NCI-H146 (cell line): Measurements from ENCODE around the gene AATK.

Experiments
- DNase-seq: peaks from one replicate; lab custom pipeline; 2025; lab: John Stamatoyannopoulos, UW

The AATK gene

DNA sequence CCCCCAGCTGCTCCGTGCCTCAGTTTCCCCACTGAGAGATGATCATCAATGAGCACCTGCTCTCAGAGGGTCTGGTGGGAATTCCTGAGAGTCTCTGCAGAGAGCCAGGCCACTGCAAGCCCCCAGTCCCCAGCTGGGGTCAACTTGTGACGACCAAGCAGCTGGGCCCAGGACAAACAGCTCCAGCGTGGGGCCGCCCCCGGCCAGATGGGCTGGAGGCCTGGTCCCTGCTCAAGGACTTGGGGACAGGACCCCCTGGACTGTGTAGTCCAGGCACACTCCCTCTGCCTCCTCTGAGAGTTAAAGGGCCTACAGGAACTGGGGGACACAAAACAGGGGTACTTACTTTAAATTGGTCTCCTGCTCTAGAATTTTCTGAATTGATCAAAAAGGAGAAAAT lies 16.6 kb upstream of the AATK start:
- no peak for DNase-seq

DNA sequence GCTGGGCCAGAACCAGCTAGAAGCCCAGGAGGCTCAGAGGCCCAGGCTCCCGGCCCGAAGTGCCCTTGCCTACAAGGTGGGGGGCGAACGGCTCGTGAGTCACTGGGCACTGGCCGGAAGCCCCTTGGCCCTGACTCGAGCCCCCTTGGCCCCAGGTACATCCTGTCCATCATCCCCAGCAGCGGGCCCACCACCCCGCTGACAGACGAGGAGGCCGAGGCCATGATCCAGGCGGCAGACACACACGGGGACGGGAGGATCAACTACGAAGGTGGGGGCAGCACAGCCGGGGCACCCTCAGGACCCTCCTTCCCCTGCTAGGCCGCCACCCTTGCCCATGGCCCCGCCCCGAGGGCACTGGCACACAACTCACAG lies 15.8 kb upstream of the AATK start:
- DNase-seq = no peak

DNA sequence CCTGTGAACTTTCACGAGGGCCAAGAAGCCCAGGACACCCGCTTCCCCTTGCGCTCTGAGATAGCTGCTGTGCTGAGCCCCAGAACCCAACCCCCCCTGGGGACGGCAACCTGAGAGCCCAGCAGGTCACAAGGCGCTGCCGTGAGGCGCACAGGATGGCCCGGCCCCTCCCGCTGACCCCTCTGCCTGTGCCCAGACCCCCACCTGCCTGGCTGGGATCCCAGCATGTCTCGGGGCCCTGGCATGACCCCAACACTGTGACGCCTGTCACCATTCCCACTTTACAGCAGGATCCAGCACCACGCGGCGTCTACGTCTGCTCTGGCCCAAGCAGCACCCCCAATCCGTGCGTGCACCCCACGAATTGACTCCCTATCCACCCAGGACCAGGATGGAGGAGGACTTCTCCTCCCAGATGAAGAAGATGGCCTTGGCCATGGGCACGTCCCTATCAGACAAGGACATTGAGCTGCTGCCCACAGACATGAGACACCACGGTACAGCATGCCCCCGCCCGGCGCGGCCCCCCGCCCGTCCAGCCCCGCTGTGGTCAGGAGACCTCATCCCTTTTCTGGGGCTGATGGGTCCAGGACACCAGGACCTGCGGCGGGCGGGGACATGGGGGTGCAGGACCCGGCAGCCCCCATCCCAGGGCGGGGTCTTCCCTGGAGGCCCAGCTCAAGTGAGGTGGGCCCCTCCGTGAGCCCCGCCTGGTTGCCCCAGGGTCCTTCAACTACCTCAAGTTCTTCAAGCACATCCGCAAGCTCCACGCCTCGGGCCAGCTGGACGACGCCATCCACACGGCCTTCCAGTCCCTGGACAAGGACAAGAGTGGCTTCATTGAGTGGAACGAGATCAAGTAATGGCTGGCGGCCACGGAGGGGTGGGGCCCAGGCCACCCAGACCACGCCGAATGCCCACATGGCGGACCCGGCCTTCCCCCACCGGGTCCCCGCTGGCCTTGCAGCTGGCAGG lies 15.1 kb upstream of the AATK start:
- DNase-seq = no peak

DNA sequence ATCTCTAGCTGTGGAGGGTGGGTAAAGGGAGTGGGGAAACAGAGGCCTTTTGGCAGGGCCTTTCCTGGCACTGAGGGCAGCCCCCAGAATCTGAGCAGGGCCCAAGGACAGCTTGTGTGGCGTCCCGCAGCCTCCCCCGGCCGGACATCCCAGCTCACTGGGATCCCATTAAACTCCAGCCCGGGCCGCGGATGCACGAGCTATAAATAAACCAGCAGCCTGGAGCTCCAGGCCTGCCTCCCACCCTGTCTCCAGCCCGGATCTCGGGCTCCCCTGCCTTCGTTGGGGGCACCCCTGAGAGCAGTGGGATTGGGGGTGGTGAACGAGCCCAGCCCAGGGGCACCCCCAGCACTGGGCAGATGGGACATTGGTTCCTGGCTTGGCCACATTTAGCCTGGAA lies 13.8 kb upstream of the AATK start:
- DNase-seq = no peak

DNA sequence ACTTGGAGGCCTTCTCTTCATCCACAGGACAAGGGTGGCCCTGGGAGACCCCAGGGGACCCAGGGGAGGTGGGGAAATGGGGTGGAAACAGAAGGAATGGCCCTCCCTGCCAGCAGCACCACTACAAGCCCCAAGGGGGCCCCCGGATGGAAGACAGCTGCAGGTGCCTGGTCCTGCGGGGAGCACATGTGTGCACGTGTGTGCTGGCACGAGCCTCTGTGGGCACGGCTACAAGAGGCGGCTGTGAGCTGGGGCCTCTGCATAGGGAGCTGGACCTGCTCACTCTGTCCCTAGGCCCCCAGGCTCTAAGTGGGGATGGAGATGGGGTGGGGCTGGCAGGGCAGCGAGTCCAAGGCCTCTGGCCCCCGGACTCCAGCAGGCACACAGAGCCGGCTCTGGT lies 13.2 kb upstream of the AATK start:
- no peak for DNase-seq

DNA sequence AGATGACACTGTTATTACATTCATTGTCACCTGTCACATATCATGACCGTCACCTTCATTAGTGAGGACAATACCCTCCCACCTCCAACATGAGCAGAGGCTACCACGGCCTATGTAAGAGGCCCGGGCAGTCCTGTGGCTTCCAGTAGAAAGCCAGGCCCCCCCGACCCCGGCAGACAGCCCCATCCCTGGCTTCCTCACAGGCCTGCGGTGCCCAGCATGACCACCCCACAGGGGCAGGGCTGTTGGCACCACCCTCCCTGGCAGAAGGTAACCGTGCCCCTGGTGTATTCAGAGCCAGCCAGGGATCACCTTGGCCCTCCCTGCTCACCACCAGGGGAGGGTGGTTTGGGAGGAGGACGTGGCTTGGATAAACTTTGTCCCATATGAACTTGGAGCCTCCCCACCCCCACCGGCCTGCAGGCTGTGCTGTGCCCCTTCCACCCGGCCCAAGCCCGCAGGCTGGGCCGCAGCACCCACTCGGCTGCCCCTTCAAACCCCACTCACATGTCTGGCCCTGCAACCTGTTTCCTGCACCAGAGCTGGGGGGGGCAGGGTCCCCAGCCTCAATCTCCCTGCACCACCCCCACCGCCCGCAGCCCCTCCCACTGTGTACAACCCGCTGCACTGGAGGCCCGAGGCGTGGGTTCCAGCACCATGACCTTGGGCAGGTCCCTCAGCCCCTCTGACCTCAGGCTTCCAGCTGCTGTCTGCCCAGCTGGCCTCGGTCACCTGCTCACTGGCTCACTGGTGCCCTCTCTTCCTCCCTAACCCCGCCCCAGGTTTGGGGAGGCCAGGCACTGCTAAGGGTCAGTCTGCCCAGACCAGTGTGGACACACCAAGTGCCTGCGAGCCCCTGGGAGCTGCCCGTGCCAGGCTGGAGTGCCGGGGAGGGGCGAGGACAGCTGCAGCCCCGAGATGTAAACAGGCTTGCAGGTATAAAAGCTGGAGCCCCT lies 12.4 kb upstream of the AATK start:
- DNase-seq = no peak

DNA sequence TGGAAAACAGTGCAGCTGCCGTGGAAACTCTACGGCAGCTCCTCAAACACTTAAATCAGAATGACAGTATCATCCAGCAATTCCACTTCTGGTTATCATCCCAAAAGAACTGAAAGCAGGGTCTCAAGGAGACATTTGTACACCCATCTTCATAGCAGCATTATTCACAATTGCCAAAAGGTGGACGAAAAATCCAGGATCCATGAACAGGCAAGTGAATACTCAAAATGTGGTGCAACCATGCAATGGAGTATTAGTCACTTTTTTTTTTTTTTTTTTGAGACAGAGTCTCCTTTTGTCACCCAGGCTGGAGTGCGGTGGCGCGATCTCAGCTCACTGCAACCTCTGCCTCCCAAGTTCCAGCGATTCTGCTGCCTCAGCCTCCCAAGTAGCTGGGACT lies 10.6 kb upstream of the AATK start:
- DNase-seq = no peak

DNA sequence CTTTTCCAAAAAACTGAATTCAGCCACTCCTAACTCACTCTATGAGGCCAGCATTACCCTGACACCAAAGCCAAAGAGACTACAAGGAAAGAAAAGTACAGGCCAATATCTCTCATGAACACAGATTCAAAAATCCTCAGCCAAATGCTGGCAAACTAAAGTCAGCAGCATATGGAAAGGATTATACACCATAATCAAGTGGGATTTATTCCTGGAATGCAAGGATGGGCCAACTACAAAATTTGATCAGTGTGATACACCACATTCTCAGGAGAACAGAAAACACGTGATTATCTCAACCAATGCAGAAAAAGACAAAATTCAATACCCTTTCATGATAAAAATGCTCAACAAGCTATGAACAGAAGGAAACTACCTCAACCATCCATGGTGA lies 7.7 kb upstream of the AATK start:
- no peak for DNase-seq

DNA sequence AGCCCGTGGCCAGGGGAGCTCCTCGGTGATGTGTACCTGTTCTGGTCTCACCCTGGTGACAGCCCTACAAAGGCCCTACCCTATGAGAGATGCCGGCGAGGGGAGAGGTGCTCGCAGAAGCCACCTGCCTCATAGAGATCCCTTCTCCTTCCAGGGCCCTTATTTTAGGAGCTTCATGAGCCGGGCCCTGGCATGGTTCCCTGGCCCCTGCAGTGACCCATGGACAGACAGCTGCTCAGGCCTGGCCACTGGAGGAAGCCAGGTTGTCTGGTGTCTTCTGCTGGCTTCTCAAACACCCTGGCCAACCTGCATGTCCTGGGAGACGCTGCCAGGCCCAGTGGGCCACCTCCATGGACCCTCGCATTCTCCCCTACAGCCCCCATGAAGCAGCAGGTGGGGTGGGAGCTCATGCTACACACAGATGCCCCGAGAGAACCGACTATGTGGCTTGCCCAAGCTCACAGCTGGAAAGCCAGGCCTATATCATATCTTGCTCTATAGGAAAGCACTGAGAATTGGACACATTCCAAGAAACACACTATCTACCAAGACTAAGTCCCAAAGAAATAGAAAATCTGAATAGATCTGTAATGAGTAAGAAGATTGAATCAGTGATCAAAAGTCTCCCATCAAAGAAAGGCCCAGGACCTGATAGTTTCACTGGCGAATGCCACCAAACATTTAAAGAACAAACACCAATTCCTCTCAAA lies 7.2 kb upstream of the AATK start:
- DNase-seq = no peak

DNA sequence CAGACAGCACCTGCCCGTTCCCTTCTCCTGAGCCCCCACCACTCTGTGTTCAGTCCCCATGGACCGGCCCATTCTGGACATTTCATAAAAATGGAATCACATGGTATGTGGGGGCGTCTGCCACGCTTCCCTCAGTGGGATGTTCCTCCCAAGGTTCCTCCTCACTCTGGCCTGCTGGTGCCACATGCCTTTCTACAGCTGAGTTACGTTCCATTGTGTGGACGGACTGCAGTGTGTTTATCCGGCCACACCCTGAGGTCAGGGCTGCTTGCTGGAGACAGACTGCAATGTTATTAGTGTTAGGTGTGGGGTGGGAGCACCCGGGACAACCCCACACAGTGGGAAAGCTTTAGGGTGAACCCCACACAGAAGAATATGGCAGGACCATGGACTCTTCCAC lies 5.9 kb upstream of the AATK start:
- no peak for DNase-seq

DNA sequence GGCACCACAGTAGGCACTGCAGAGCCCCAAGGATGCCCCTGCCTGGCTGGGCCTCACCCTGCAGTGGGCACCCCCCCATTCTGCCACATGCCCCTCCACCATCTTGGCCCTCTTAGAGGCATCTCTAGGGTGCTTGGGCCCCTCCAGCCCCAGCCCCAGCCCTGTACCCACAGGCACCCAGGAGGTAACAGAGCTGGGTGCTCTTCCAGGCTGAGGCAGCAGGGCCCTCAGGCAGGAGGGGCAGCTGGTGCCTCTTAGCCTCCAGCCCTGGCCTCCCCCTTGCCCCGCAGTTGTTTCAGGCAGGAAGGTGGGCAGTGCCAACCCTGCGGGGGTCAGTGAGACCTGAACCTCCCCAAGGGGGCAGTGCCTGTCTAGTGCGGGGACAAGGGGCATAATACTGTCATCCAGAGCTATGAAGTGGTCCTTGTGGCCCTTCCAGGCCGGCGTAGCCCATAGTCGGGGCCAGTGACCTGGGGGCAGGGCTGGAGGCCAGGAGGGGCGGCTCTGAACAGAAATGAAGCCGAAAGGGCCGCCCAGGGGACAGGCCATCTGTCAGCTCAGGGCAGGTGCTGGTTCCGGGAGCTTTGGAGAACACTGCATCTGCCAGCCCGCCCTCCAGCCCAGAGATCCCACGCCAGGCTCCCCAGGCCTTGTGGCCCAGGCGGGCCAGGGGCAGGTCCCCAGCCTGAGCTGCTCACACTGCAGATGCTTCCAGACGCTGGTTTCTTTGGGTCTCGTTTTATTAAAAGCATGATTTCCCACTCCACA lies 4.9 kb upstream of the AATK start:
- DNase-seq = no peak

DNA sequence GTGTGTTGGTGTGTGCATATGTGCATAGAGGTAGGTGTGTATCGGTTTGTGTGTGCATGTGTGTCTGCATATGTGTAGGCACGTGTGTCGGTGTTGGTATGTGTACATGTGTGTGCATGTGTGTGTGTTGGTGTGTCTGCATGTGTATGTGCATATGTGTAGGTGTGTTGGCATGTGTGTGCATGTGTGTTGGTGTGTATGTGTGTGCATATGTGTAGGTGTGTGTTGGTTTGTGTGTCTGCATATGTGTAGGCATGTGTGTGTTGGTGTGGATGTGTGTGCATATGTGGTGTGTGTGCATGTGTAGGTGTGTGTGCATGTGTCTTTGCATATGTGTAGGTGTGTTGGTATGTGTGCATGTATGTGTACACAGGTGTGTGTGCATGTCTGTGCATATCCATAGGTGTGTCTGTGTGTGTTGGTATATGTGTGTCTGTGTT lies 3.9 kb upstream of the AATK start:
- DNase-seq = no peak

DNA sequence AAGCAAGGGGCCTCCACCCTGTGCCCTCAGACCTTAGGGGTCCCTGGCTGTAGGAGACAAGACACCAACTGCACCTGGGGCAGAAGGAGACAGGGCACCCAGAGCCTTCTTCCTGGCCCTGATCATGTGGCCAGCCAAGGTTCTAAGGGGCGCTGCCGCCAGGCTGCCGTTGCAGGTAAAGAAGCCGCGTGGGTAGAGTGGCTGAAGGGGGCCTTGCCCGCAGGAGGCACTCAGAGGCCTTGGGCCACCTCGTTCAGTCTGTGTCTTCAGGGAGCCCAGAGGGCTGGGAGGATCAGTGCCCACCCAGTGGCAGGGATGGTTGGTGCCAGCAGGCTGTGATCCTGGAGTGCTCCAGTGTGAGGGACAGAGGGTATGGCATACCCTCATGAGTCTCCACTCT lies 1.6 kb upstream of the AATK start:
- no peak for DNase-seq

DNA sequence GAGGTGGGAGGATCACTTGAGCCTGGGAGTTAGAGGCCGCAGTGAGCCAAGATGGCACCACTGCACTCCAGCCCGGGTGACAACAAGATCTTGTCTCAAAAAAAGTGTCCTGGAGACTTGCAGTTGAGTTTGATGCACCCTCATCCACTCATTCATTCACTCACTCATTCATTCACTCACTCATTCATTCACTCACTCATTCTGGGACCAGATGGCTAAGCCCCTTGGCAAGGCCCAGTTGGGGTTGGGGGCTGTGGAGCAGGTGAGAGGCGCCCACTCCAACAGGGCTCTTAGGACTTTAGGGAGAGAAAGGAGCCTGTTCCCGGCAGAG lies 1.1 kb upstream of the AATK start:
- no peak for DNase-seq

DNA sequence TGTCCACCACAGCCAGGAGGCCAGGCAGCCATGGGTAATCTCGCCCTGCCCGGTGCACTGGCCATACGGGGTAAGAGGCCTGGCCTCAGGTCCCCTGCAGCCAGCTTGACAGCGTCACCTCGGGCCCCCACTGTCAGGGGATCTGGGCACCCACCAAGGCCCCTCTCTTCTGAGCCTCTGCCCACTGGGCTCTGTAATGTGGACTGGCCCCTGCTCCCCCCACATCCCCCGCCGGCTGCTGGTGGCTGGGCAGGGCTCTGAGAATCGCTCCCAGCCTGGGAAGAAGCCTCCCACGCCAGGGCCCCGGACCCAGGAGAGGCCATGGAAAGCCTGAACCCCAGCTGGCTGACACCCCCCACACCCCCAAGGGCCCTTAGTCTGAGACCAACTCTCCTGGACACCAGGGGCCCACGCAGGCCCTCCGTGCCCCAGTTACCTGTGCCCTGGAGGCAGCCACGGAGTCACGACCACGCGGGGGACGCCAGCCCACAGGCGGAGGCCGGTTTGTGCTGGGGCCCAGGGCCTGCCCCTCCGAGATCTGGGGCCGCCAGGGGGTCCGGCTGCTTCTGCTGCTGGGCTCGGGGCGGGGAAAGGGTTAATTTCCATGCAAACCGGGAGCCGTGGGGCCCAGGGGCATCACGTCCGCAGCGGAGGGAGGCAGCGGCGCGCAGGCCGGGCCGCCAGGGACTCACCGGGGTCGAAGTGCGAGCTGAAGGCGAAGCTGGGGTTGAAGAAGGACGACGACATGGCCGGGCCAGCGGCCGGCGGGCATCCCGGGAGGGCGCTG lies 582 bp downstream of the AATK start, which contains the start of gene PVALEF:
Gene PVALEF, plus strand, starts transcription at position 262 of the 787 bp plus-strand sequence. CDS start 15,720 bp downstream, outside the sequence.
- peak; percentile 38 for DNase-seq

DNA sequence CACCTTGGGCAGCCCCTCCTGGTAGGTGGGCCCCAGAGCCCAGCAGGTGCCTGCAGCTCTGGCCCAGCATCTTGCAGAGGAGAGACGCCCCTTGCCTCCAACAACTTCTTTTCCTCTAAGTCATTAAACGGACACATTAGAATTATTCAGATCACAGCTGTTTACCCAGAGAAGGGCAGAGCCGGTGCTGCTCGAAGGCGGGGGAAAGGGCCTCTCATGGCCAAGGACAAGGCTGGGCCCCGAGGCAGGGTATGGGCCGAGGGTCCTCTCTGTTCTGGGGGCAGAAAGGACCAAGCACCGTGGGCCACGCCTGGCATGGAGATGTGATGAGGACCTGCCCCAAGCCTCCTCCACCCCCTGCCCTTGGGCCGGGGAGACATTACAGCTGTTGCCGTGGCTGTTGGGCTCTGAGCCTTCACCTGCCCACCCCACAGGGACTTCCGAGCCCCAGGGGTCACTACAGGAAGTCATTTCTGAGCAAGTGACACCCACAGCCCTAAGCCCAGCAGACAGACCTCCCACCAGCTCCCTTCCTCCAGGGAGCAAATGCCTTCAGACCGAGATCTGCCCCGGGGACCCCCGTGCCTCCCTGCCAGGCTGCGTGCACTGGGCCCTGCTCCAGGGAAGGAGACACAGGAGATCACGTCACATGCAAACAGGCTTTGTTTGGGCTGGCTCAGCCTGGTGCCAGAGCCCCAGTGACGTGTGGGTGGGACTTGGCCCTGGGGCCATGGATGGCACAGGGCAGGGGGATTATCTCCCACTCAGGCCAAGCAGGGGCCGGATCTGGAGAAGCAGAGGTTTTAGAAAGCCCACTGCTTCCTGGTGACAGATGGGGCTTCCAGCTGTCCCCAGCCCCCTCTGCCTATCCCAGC lies 1.4 kb downstream of the AATK start:
- no peak for DNase-seq

DNA sequence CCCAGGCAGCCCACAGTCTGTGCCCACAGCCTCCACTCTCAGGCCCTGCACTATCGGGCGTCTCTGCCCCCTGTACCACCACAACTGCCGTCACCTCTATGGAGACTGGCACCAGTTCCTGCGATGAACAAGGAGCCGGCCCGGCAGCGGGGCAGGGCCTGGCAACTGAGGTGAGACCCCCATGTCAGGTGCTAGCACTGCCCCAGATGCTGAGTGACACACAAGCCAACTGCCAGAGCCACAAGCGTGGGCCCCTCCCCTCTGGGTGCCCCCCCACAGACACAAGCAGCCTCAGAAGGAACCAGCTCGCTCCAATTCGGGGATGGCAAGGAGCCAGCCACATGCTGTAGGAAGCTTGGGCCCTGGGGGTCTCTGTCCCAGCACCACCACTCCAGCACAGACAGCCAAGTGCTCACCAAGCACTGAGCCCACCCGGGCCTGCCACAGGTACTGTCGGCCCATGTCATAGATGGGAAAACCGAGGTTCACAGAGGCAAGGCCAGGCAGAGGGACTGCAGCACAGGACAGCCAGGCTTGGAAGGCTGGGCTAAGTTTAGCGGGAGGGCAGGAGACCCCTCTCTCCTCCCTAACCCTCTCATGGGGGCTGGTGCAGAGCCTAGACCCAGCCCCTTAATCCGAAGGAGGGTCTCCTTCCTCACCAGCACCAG lies 2.2 kb downstream of the AATK start:
- DNase-seq = no peak

DNA sequence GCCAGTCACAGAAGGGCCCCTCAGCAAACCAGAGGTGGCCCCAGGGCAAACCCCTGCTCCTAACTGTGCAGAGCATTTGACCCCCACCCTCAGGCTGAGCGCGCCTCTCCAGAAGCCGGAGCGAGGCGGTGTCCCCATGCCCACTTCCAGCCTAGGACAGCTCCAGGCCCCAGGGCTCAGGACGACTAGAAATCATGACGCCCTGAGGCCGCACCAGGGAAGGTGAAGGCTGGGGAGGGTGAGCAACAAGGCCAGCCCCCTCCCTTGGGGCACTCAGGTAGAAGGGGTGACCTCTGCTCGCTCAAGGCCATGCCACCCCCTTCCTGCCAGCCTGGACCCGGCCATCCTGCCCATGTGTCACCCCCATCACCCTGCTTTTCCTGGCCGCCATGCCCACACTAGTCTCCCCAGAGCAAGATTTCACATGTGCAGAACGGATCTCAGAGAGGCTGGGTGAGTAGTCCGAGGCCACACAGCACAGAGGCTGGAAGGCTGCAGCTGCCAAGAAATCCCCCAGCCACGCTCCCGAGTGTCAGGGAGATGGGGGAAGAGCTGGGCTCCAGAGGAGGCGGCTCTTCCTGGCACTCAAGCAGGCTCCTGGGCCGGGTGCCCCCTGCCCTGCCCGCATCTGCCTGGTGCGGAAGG lies 2.8 kb downstream of the AATK start:
- no peak for DNase-seq

DNA sequence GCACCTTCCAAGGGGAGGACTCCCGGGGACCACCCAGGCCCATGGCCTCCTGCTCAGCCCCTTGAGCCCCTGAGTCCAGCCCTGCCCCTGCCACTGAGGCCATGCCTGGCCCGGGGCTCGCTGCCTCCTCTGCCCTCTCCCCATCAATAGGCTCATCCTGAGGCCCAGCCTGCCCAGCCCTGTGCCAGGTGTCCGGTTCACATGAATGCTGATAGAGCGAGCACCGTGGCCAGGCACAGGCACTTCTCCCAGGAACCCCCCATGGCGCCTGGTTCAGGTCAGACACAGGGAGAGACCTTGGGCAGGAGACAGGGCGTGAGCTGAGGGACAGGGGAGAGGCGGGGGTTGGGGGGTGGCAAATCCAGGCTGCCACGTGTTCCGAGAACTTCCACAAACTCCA lies 3.5 kb downstream of the AATK start:
- DNase-seq = no peak
